HG03565 (cell line): ENCODE results near the gene SLC8A2.

Experiments used
- ATAC-seq: cut with Tn5 transposase; IDR thresholded peaks from one replicate; pipeline ENCODE4 v1.9.1; 2021; ENCODE audit warnings: mild to moderate bottlenecking, moderate library complexity; ENCODE audit not compliant: unreplicated experiment

Gene SLC8A2

DNA sequence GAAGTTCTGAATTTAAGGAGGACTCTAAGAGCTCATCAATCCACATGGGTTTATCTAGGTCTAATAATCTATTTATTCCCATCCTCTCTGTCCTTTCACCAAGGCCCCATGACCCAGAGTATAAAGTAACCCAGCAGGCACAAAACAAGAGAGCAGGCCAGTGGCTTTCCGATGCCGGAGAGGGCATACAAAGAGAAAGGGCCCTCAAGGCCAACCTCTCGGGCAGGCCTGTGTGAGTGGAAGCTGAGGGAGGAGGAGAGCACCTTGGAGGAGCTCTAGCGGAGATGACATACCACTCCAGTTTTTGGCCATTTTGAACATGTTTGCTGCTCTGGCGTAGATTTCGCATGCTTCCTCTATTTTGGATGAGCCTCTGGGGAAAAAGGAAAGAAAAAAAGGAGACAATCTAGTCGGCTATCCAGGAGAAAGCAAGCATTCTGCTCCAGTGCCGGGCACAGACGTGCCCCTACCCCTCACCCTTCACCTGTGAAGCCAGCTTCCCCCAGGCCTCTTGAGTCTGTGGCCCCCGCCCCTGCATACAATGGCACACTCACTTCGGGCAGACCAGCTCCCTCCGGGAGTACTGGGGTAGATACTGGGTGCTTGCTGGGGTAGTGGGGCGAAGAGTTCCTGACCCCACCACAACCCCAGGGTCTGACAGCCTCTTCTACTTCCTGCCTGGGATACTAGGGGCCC is 31.6 kb upstream of the SLC8A2 start:
- no peak for ATAC-seq

DNA sequence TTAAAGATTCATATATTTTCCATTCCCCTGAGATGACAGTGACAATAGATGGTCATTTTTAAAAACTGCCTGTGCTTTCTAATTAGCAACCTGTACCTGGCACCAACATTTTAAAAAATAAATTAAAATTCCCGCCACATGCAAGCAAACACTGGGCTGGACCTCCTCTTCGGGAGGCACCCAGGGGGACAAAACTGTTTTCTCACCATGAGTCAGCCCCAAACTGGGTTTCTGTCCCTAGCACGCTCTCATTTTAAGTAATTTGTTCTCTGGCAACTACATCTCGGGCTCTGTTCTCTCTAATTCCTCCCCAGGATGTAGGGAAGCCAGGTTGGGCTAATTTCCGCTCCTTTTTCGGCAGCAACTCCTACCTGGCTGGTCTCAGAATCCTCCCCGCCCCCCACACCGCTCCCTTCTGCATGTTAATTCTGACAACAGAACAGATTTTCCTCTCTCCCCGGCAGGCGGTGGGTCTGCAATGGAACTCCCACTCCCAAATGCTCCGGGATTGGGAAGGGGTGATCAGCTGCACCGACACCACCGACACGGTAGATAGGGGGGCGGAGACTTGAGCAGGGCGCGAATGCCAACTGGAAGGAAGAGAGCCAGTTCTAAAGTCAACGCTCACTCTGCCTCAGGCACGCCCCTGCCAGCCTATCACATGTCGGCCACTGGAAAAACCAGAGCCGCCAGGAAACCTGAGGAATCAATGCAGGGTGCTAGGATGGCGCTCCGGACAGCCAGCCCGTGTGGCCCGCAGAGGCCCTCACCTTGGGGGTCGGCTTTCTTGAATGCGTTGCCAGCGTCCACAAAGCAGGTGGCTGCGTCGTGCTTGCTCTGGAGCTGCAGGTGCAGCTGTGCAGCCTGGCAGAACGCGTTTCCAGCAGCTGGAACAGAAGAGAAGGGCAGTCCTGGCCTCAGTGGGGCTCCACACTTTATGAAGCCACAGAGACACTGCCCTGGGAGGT is 28.5 kb upstream of the SLC8A2 start:
- no peak for ATAC-seq

DNA sequence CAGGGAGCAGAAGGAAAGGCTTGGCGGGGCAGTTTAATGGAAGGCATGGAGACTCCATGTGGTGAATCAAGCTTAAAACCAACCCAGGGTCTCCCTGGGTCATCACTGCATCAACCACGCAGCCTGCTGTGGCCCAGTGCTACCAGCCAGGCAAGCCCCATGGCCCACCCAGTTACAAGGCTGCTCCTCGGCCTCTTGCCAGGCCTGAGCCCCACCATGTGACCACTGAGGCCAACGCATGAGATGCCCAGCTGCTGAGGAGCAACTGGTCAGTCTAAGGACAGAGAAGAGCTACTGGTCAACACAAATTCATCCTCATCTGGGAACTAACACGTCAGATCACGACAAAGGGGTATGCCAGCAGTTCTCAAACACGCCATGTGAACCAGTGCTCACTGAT is 27.7 kb upstream of the SLC8A2 start:
- no peak for ATAC-seq

DNA sequence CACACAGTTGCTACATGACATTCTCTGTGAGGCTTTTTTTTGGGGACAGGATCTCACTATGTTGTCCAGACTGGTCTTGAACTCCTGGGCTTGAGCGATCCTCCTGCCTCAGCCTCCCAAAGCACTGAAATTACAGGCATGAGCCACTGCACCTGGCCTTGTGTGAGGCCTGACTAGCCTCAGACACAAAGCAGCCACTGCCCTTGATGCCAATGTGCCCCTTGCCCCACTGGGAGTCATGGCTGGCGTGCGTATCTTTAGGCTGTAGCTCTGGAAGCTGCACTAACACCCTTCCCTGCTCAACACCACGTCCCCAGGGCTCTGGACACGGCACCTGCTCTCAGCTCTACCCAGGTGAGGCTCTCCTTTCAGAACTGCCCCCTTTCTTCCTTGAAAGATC is 26.9 kb upstream of the SLC8A2 start:
- ATAC-seq: no peak

DNA sequence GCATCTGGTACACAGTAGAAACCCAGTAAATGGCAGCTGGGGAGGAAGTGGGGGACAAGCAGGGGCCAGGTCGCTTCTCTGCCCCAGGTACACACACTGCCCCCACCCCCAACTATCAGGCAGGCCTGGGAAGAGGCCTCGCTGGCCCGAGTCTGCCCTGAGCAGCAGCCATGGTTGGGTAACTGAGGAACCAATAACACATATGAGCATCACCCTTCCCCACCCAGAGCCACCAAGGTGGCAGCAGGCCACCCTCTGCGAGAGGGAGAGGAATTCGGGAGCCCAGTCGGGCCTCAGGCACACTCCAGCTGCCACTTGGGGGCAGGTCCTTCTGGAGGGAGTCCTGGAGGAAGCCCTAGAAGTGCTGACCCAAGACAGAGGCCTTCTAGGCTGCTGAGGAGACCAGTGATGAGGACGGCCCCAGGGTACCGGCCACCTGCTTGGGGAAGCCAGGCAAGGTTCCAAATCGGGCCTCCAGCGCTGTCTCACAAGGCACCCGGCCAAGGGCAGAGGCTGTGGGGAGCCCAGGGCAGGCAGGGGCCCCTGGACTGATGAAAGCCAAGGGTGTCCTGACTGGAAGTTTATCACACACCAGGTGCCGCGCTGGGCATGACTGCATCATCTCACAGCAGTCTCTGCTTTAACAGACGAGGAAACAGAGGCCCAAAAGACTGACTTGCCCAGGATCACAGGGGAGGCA is 26.3 kb upstream of the SLC8A2 start:
- no peak for ATAC-seq

DNA sequence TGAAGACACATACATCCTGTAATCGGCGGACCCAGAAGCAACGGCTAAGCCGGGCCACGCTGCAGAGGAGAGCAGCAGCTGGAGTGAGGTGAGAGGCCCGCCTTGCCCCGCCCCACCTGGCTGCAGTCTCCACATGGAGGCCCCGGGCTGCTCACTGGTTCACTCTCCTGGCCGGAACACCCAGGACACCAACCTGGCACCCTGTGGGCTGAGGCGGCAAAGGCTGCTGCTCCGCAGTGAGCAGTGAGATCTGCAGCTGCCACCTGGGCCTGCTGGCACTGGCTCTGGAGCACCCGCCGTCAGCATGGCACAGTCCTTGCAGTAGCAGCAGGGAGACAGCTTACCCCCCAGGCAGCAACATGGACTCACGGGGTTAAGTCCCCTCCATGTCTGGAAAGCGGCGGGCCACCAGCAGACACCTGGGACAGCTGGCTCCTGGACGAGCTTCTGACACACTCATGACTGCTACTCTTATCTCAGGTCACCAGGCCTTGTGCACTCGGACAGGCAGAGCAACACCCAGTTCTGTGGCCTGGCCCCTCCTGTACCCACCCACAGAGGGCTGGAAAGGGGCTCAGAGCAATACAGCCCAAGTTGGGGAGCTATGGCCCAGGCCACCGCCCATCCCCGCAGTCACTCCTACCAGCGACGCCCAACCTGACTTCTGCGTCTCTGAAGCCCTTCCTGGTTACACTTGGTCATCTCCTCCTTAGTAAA is 25.5 kb upstream of the SLC8A2 start:
- ATAC-seq: no peak

DNA sequence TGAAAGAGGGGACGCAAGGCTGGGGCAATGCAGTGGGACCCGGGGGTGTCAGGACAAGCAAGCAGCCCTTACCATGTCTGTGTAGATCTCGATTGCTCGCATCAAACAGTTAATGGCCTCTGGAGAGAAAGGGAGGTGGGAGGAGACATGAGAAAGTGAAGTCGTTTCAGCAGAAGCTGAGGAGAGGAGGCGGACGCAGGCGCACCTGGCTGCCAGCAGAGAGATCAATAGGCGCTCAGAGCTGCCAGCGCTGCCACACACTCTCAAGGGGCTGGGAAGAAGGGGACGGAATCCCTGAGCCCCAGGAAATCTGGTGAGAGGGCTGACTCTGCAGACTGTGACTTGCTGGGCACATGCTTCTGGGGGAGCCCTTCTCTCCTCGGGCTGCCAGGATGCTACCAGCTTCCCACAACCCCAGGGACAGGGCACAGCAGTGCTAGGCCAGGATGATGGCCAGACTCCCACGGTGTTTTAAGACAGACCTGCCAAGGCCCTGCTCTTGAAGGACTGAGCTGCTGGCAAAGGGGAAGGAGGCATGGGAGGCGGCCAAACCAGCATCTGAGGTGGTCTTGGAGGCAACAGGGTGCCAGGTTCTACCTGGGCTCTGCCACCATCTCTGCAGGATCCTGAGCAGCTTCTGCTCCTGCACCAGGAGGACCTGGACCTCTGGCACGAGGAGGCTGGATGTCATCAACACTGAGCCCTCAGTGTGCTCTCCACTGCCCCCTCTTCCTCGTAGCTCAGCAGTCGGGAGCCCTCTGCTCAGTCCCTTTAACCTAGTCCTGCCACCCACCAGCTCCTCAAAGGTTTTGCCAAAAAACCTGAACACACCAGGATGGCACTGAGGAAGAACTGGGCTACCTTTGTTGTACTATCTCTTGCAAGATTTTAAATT is 24.0 kb upstream of the SLC8A2 start:
- ATAC-seq: no peak

DNA sequence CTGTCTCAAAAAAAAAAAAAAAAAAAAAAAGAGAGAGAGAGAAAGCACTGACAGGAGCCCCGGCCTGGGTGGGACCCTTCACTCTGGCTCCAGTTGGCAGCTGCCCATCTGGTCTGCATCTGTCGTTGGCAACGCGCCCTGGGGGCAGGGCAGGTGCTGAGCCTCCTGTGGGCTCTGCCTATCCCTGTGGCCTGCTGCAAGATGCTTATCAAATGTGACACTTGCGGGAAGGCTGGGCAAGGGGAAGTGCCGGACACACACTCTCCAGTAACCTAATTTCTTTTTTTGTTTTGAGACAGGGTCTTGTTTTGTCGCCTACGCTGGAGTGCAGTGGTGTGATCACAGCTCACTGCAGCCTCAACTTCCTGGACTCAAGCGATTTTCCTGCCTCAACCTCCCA is 23.0 kb upstream of the SLC8A2 start:
- ATAC-seq: no peak

DNA sequence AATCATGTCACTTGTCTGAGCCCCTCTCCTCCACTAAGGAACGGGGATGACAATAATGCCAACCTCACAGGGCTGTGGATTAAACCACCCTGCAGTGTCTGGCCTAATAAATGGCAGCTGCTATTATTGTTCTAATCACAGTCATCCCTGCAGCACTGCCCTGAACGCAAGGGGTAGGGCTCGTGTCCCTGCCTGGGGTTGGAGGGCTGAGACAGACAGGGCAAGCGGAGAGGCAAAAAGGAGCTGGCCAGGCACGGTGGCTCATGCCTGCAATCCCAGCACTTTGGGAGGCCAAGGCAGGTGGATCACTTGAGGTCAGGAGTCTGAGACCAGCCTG is 22.5 kb upstream of the SLC8A2 start:
- ATAC-seq: no peak

DNA sequence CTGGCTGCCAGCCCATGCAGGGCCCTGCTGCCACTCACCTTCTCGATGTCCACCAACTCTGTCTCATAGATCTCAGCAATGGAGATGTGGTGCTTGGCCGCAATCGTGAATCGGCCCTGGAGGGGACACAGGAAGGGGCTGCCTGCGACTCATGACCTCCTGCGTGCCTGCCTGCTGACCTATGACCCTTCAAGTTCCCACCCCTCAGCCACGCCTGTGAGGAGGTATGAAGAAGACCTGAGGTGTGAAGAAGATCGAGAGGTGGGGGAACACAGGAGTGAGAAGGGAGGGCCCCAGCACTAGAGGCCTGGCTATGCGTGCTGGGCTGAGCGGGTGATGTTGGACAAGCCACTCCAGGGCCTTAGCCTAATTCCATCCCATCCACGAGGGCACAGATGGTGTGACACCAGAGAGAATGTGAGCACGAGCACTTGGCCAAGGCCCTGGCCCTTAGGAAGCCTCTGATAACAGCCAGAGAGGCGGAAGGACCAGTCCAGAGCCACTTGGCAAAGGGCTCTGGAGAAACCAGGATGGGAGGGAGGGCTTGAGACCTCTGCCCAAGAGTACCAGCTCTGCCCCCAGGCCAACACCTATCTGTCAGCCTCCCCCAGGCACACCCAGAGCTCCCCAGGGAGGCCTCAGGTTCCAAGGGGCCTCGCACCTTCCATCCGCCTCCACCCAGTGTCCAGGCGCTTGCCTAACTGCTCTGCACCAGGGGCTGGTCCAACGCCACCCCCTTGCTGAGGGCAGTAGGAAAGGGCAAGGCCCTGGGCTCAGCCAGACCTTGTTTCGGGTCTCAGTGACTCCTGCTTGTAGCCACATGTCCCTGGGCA is 21.9 kb upstream of the SLC8A2 start:
- ATAC-seq: no peak

DNA sequence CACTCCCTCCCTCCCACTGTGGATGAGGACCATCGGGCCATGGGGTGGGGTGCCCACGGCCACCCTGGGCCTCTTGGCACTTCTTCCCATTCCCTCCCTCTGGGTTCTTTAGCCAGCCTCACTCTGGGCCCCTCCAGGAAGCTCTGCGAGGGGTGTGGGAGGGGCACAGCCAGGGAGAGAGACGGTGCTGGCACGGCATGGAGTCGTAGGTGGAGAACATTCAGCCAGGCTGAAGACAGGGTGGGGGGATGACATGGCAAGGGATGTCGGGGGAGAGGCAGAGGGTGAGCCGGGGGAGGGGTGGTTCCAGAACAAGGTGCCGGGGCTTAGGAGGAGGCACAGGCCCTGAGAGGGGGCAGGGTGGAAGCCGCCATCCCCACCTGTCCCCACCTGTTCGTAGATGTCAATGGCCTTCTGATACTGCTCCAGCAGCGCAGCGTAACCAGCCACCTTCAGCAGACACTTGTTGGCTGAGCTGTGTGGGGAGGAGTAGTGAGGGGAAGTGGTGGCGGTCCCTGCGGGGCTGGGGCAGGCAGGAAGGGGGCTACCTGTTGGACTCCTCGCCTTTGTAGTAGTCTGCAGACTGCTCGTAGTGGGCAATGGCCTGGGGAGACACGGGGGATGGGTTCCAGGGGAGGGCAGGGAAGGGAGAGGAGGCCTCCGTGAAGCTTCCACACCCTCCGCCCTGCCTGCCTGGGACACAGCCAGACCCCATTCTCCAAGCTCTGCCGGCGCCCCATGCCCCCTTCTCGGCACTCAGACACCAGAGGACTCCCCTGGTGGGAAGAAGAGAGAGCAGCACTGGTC is 21.1 kb upstream of the SLC8A2 start:
- no peak for ATAC-seq

DNA sequence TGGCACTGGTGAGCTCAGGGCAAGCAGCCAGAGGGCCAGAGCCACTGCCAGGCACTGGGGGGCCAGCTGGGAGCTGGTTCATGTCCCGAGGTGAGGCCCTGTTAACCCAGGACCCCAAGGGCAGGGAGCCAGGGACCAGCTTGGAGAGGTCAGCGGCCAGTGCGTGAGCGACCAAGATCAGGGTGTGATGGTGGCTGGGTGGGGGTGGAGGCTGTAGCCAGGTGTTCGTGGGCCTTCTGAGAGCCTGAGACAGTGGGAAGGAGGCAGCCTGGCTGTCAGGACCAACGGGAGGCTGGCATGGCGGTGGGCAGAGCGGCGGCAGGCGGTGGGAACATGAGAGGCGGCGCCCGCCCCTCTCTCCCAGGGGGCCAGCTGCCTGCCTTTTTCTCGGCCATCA is 20.4 kb upstream of the SLC8A2 start:
- ATAC-seq: no peak

DNA sequence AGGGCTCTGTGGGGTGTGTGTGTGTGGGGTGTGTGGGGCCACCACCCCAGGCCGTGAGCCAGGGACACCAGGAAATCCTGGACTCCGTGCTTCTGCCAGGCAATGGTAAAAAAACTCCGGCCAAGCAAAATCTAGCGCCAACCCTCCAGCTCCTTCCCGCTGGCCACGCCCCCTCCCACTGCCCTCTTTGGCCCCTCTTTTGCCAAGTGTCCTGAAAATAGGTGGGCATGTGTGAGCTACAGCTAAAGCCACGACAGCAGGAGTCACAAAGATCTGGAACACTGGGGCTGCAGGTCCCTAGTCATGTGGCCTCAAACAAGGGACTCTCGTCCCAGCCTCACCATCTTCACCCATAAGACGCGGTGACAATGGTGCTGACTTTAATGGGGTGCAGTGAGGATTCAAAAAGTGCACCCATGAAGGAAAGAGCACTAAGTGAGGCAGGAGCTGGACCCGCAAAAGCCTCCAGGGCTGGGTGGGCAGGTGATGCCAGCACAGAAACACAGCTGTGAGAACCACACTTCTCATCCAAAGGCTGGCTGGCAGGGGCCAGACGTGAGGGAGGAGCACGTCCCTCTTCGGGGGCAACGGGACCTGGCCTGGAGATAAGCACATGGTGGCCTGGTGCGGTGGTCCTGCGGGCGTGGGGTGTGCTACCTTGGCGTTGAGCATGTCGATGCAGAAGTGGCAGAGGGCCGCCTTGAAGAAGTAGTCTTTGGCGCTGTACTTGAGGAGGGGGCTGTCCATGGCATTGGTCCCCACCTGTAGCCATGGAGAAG is 19.9 kb upstream of the SLC8A2 start:
- ATAC-seq: no peak

DNA sequence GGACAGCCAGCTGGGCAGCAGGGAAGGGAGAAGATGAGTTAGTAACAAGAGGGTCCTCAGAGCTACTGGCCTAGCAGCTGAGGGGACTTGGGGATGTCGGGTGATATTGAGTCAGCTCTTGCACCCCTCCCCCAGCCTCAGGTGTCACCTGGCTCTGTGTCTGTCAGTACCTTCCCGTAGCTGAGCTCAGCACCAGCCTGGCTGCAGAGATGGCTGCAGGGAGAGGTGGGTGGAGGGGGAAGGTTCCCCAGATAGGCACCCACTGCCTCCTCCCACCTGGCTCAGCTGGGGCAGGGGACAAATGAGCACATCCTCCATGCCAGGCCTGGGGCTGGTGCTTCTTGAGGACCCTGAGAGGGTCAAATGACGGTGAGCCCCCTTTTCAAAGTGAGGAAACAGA is 19.2 kb upstream of the SLC8A2 start:
- ATAC-seq: no peak

DNA sequence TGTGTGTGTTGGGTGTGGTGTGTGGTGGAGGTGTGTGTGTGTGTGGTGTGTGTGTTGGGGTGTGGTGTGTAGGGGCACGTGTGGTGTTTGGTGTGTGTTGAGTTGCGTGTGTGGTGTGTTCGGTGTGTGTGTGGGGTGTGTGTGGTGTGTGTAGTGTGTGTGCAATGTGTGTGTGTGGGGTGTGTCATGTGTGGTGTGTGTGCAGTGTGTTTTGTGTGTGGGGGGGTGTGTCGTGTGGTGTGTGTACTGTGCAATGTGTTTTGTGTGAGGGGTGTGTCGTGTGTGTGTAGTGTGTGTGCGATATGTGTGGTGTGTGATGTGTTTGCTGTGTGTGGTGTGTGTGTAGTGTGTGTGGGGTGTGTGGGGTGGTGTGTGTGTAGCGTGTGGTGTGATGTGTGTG is 18.3 kb upstream of the SLC8A2 start:
- ATAC-seq: no peak

DNA sequence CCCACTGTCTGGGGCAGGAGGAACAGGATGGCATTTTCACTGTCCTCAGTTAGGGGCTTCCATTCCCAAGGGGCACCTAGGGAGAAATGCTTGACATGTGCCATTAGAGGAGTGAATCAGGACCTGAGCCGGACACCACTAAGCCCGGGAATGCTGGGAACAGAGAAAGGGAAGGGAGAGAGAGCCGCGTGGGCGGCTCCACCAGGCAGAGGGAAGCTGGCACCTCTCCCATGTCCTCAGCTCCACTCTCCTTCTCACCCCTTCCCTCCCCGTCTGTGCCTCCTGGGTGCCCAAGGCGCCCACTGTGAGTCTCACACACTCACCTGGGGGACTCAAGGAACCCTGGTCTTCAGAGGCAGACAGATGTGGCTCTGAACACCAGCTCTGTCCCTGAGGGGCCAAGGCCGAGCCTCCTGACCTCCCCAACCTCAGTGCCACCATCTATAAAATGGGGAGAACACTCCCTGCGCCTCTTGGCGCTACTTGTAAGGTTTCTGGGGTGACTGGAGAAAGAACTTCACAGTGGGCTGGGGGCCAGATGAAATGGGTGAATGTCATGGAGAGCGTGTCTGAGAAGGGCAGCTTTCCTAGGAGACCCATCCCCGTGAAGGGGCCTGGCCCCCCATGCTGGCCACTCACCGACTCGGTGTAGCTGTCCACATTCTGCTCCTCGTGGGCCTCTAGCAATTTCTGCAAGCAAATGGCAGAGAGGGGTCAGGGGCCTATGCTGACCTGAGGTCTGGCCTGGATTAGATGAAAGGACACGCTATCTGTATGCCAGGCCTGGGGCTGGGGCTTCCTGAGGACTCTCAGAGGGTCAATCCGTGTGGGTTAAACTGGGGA is 17.6 kb upstream of the SLC8A2 start:
- ATAC-seq: no peak
